ENCODE results near the gene LPCAT2.

Gene LPCAT2

GRCh38 chr16:55494994-55495421 lies 13.9 kb upstream of the LPCAT2 start:
- no peak overlapping the region for H3K27ac Mint-ChIP-seq
- no peak overlapping the region for H3K4me3 Mint-ChIP-seq
- H3K4me1 Mint-ChIP-seq (ENCODE audit: low read depth): peaks cover 6% of the 10 kb centered on the region
- H3K27me3 Mint-ChIP-seq: peaks cover 8% of the 10 kb centered on the region
- no peaks in the 10 kb centered on the region for H3K36me3 Mint-ChIP-seq
- no peaks in the 10 kb centered on the region for H3K9me3 Mint-ChIP-seq (ENCODE audit: low read depth)

- Mint-ChIP-seq H3K4me3 (no peak overlapping the region), H3K27me3 (peaks cover 8% of the 10 kb centered on the region), H3K4me1 (ENCODE audit: low read depth) (peaks cover 7% of the 10 kb centered on the region), H3K9me3 (ENCODE audit: low read depth) (no peaks in the 10 kb centered on the region), H3K27ac (no peak overlapping the region), H3K36me3 (no peaks in the 10 kb centered on the region)
Measured at GRCh38 chr16:55495616-55496289, 13.1 kb upstream of the LPCAT2 start.

- Mint-ChIP-seq H3K27ac (no peak overlapping the region), H3K27me3 (peaks cover 8% of the 10 kb centered on the region), H3K4me3 (no peak overlapping the region), H3K9me3 (ENCODE audit: low read depth) (no peaks in the 10 kb centered on the region), H3K36me3 (no peaks in the 10 kb centered on the region), H3K4me1 (ENCODE audit: low read depth) (peaks cover 7% of the 10 kb centered on the region)
Measured at GRCh38 chr16:55496509-55497145, 12.2 kb upstream of the LPCAT2 start.

- no peak overlapping the region for H3K27ac Mint-ChIP-seq
- H3K36me3 Mint-ChIP-seq: no peaks in the 10 kb centered on the region
- H3K9me3 Mint-ChIP-seq (ENCODE audit: low read depth): no peaks in the 10 kb centered on the region
- peaks cover 7% of the 10 kb centered on the region for H3K4me1 Mint-ChIP-seq (ENCODE audit: low read depth)
- peaks cover 8% of the 10 kb centered on the region for H3K27me3 Mint-ChIP-seq
- no peak overlapping the region for H3K4me3 Mint-ChIP-seq
Measured at GRCh38 chr16:55497558-55497957, 11.3 kb upstream of the LPCAT2 start.

GRCh38 chr16:55498101-55498500 lies 10.8 kb upstream of the LPCAT2 start:
- peaks cover 8% of the 10 kb centered on the region for H3K27me3 Mint-ChIP-seq
- no peaks in the 10 kb centered on the region for H3K9me3 Mint-ChIP-seq (ENCODE audit: low read depth)
- peaks cover 7% of the 10 kb centered on the region for H3K4me1 Mint-ChIP-seq (ENCODE audit: low read depth)
- no peak overlapping the region for H3K4me3 Mint-ChIP-seq
- H3K27ac Mint-ChIP-seq: no peak overlapping the region
- no peaks in the 10 kb centered on the region for H3K36me3 Mint-ChIP-seq

- H3K36me3 Mint-ChIP-seq: no peaks in the 10 kb centered on the region
- H3K4me1 Mint-ChIP-seq (ENCODE audit: low read depth): peaks cover 7% of the 10 kb centered on the region
- H3K4me3 Mint-ChIP-seq: no peak overlapping the region
- no peak overlapping the region for H3K27ac Mint-ChIP-seq
- peaks cover 8% of the 10 kb centered on the region for H3K27me3 Mint-ChIP-seq
- no peaks in the 10 kb centered on the region for H3K9me3 Mint-ChIP-seq (ENCODE audit: low read depth)
Measured at GRCh38 chr16:55499281-55499680, 9.6 kb upstream of the LPCAT2 start.

GRCh38 chr16:55499951-55500529 lies 8.8 kb upstream of the LPCAT2 start:
- H3K27ac Mint-ChIP-seq: no peak overlapping the region
- peaks cover 8% of the 10 kb centered on the region for H3K27me3 Mint-ChIP-seq
- H3K4me1 Mint-ChIP-seq (ENCODE audit: low read depth): peaks cover 7% of the 10 kb centered on the region
- H3K9me3 Mint-ChIP-seq (ENCODE audit: low read depth): no peaks in the 10 kb centered on the region
- H3K36me3 Mint-ChIP-seq: no peaks in the 10 kb centered on the region
- no peak overlapping the region for H3K4me3 Mint-ChIP-seq

- Mint-ChIP-seq H3K4me1 (ENCODE audit: low read depth) (peaks cover 7% of the 10 kb centered on the region), H3K36me3 (no peaks in the 10 kb centered on the region), H3K4me3 (no peak overlapping the region), H3K9me3 (ENCODE audit: low read depth) (no peaks in the 10 kb centered on the region), H3K27ac (no peak overlapping the region), H3K27me3 (peaks cover 8% of the 10 kb centered on the region)
Measured at GRCh38 chr16:55500530-55501011, 8.3 kb upstream of the LPCAT2 start.

- no peak overlapping the region for H3K4me3 Mint-ChIP-seq
- H3K4me1 Mint-ChIP-seq (ENCODE audit: low read depth): peaks cover 7% of the 10 kb centered on the region
- no peaks in the 10 kb centered on the region for H3K9me3 Mint-ChIP-seq (ENCODE audit: low read depth)
- peaks cover 3% of the 10 kb centered on the region for H3K27me3 Mint-ChIP-seq
- H3K36me3 Mint-ChIP-seq: no peaks in the 10 kb centered on the region
- no peak overlapping the region for H3K27ac Mint-ChIP-seq
Measured at GRCh38 chr16:55501549-55502322, 7.1 kb upstream of the LPCAT2 start.

- H3K4me1 Mint-ChIP-seq (ENCODE audit: low read depth): peaks cover 4% of the 10 kb centered on the region
- H3K9me3 Mint-ChIP-seq (ENCODE audit: low read depth): no peaks in the 10 kb centered on the region
- H3K4me3 Mint-ChIP-seq: no peak overlapping the region
- H3K27me3 Mint-ChIP-seq: peaks cover 2% of the 10 kb centered on the region
- H3K27ac Mint-ChIP-seq: no peak overlapping the region
- no peaks in the 10 kb centered on the region for H3K36me3 Mint-ChIP-seq
Measured at GRCh38 chr16:55502801-55503366, 6.0 kb upstream of the LPCAT2 start.

GRCh38 chr16:55503726-55504550 lies 4.9 kb upstream of the LPCAT2 start:
- Mint-ChIP-seq H3K27me3 (peaks cover 9% of the 10 kb centered on the region), H3K9me3 (ENCODE audit: low read depth) (no peaks in the 10 kb centered on the region), H3K4me3 (no peak overlapping the region), H3K4me1 (ENCODE audit: low read depth) (peaks cover 7% of the 10 kb centered on the region), H3K27ac (no peak overlapping the region), H3K36me3 (no peaks in the 10 kb centered on the region)

- Mint-ChIP-seq H3K4me1 (ENCODE audit: low read depth) (peaks cover 3% of the 10 kb centered on the region), H3K27ac (no peak overlapping the region), H3K36me3 (no peaks in the 10 kb centered on the region), H3K9me3 (ENCODE audit: low read depth) (no peaks in the 10 kb centered on the region), H3K4me3 (no peak overlapping the region), H3K27me3 (peaks cover 17% of the 10 kb centered on the region)
Measured at GRCh38 chr16:55505333-55506015, 3.4 kb upstream of the LPCAT2 start.

- Mint-ChIP-seq H3K27me3 (peaks cover 19% of the 10 kb centered on the region), H3K4me3 (no peak overlapping the region), H3K4me1 (ENCODE audit: low read depth) (peaks cover 3% of the 10 kb centered on the region), H3K36me3 (no peaks in the 10 kb centered on the region), H3K27ac (no peak overlapping the region), H3K9me3 (ENCODE audit: low read depth) (no peaks in the 10 kb centered on the region)
Measured at GRCh38 chr16:55506083-55506482, 2.8 kb upstream of the LPCAT2 start.
